A673 (cell line): ENCODE measurements around the gene HIGD1A. TPM values are rescaled to one million over a fixed set of nuclear protein-coding genes. Genes with fewer than 3 reads are reported as not detected.

Experiments used
- BruUV-seq: library from RNA; stranded (reverse); fragments of 400-500 nt; replicated peaks from 2 replicates; lab custom pipeline; 2021; lab: Mats Ljungman, UMichigan
- CTCF ChIA-PET: fragments of 300-600 bp; sonication (Branson Sonifier 250); formaldehyde crosslinking; loops from one replicate; lab custom pipeline; 2022; ENCODE audit warnings: antibody characterized with exemption; lab: Charles Lee
- POLR2A ChIA-PET: fragments of 300-600 bp; sonication (Branson Sonifier 250); formaldehyde crosslinking; loops from one replicate; lab custom pipeline; 2022; ENCODE audit warnings: antibody characterized with exemption; ENCODE audit not compliant: low non-redundant PET; lab: Charles Lee
- DNase-seq: peaks from one replicate; pipeline ENCODE4 v3.0.0-alpha.2; 2015; ENCODE audit warnings: low spot score
- H3K27ac ChIP-seq: fragments of 200-600 bp; sonication (generic); 2 replicates; pipeline ENCODE4 v1.5.1; 2016; ENCODE audit warnings: mixed run types, low read depth, mild to moderate bottlenecking, mixed read lengths, antibody characterized with exemption, low read length; ENCODE audit not compliant: poor library complexity, severe bottlenecking
- H3K27me3 ChIP-seq: fragments of 200-600 bp; sonication (generic); replicated peaks from 2 replicates; pipeline ENCODE4 v1.6.1; 2017; ENCODE audit warnings: mixed run types, low read depth, mild to moderate bottlenecking, mixed read lengths, antibody characterized with exemption, low read length; ENCODE audit not compliant: insufficient read depth, poor library complexity
- H3K36me3 ChIP-seq: fragments of 200-600 bp; sonication (generic); 2 replicates; pipeline ENCODE4 v1.6.1; 2016; ENCODE audit warnings: mixed run types, mild to moderate bottlenecking, mixed read lengths, antibody characterized with exemption, low read length; ENCODE audit not compliant: insufficient read depth, poor library complexity, severe bottlenecking
- H3K4me1 ChIP-seq: fragments of 200-600 bp; sonication (generic); 2 replicates; pipeline ENCODE4 v1.6.1; 2017; ENCODE audit warnings: mixed run types, mild to moderate bottlenecking, mixed read lengths, antibody characterized with exemption, low read length; ENCODE audit not compliant: insufficient read depth, poor library complexity, severe bottlenecking
- H3K4me3 ChIP-seq: fragments of 200-600 bp; sonication (generic); 2 replicates; pipeline ENCODE4 v1.5.1; 2016; ENCODE audit warnings: low read depth, mixed run types, mild to moderate bottlenecking, mixed read lengths, low read length; ENCODE audit not compliant: poor library complexity, severe bottlenecking
- H3K9me3 ChIP-seq: fragments of 200-600 bp; sonication (generic); 2 replicates; pipeline ENCODE4 v1.6.1; 2016; ENCODE audit warnings: mixed run types, low read depth, mild to moderate bottlenecking, mixed read lengths, antibody characterized with exemption, low read length; ENCODE audit not compliant: poor library complexity, severe bottlenecking
- CTCF ChIP-seq: fragments of 300-800, 200-600 bp; sonication (generic); conservative IDR thresholded peaks from 2 replicates; pipeline ENCODE4 v1.5.1; 2017; ENCODE audit warnings: low read depth, mild to moderate bottlenecking, antibody characterized with exemption, low read length, moderate library complexity, mixed read lengths
- EZH2 ChIP-seq: fragments of 200-600 bp; sonication (generic); IDR thresholded peaks from 2 replicates; pipeline ENCODE4 v1.6.1; 2017; ENCODE audit warnings: borderline replicate concordance, low read depth, mild to moderate bottlenecking, mixed read lengths, antibody characterized with exemption, low read length; ENCODE audit not compliant: poor library complexity, severe bottlenecking
- intact Hi-C: fragments of 100-400 bp; cut with micrococcal nuclease; formaldehyde crosslinking; loops from one replicate; pipeline ENCODE4 v1.10.0; 2022; ENCODE audit not compliant: unreplicated experiment
- total RNA-seq: library from RNA; stranded (reverse); gene quantifications from 2 replicates; pipeline ENCODE4 v1.2.3, GENCODE V29; 2021

HIGD1A gene
- total RNA-seq, 1 experiment from 2014 or later = 50.6 TPM

- POLR2A ChIA-PET = no interaction called here
- DNase-seq = no peak
- intact Hi-C loops = no loop called here
- H3K4me3 ChIP-seq = no peak overlapping the region
- no peaks in the 10 kb centered on the region for H3K36me3 ChIP-seq
- no peak overlapping the region for H3K27ac ChIP-seq
- no peaks in the 10 kb centered on the region for H3K27me3 ChIP-seq
- CTCF ChIA-PET = no interaction called here
- no peak for TF ChIP-seq EZH2
- TF ChIP-seq CTCF = no peak
- no peaks in the 10 kb centered on the region for H3K9me3 ChIP-seq
- BruUV-seq = no TSS peak
- no peaks in the 10 kb centered on the region for H3K4me1 ChIP-seq
Measured at GRCh38 chr3:42852441-42852840, 48.2 kb upstream of the HIGD1A start.

GRCh38 chr3:42851228-42851834 is 47.0 kb upstream of the HIGD1A start:
- Histone ChIP-seq H3K36me3 (no peaks in the 10 kb centered on the region), H3K4me1 (no peaks in the 10 kb centered on the region), H3K27me3 (no peaks in the 10 kb centered on the region), H3K9me3 (no peaks in the 10 kb centered on the region), H3K27ac (no peak overlapping the region), H3K4me3 (no peak overlapping the region)
- TF ChIP-seq EZH2 (no peak), CTCF (no peak)
- ChIA-PET CTCF (no interaction called here), POLR2A (no interaction called here)
- no TSS peak for BruUV-seq
- DNase-seq = no peak
- intact Hi-C loops = no loop called here

- TF ChIP-seq EZH2 (no peak), CTCF (no peak)
- no peak for DNase-seq
- POLR2A ChIA-PET = no interaction called here
- no peak overlapping the region for H3K4me3 ChIP-seq
- no TSS peak for BruUV-seq
- intact Hi-C loops = no loop called here
- H3K4me1 ChIP-seq = no peaks in the 10 kb centered on the region
- no peaks in the 10 kb centered on the region for H3K36me3 ChIP-seq
- no peaks in the 10 kb centered on the region for H3K9me3 ChIP-seq
- CTCF ChIA-PET = no interaction called here
- no peaks in the 10 kb centered on the region for H3K27me3 ChIP-seq
- no peak overlapping the region for H3K27ac ChIP-seq
Measured at GRCh38 chr3:42850263-42850662, 46.0 kb upstream of the HIGD1A start.
